ENCODE data around the gene MAEA.

- TF ChIP-seq CTCF (IDR thresholded peaks at IDR 0.05) (no peak), EP300 (IDR thresholded peaks at IDR 0.05) (no peak), POLR2A (IDR thresholded peaks at IDR 0.05) (no peak)
Observed at GRCh38 chr4:1239950-1240307, 49.8 kb upstream of the MAEA start.

Data from tibial nerve (tissue), 4 donors.